ENCODE measurements around the gene CACNA1H.

Gene CACNA1H

DNA sequence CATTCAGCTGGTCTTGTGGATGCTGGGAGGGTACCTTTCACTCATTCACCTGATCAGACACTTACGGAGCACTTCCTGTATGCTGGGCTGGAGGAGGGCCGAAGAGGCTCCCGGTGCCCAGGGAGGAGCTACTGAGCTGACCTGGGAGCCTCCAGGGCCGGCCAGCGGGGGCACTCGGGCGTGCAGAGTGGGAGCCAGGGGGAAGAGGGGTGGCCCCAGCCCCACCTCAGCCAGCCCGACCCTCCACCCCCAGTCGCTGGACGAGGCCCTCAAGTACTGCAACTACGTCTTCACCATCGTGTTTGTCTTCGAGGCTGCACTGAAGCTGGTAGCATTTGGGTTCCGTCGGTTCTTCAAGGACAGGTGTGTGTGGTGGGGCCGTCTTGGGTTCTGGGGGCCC is 61.8 kb downstream of the CACNA1H start:
- no peak overlapping the region for H2AFZ ChIP-seq (ENCODE audit: low read depth, low read length)
- no peak overlapping the region for H3K9ac ChIP-seq (ENCODE audit: low read length)
- H3K27ac ChIP-seq (ENCODE audit: low read length, poor library complexity, severe bottlenecking) = no peak overlapping the region
- no peak overlapping the region for H4K8ac ChIP-seq (ENCODE audit: low read length)
- no peak overlapping the region for H3K14ac ChIP-seq (ENCODE audit: low read length in 2 of 2)
- no peak overlapping the region for H3K18ac ChIP-seq (ENCODE audit: low read depth in 1 of 2, low read length in 2 of 2)
- DNase-seq = no peak
- no peak overlapping the region for H3K4ac ChIP-seq (ENCODE audit: low read depth in 1 of 2, low read length in 2 of 2)
- no peak overlapping the region for H2BK120ac ChIP-seq (ENCODE audit: low read depth, low read length)
- H2BK12ac ChIP-seq (ENCODE audit: low read length in 2 of 2) = no peak overlapping the region
- H3K79me1 ChIP-seq (replicated peaks; ENCODE audit: low read length, poor library complexity, severe bottlenecking) = no peaks in the 10 kb centered on the region
- no peak overlapping the region for H2AK5ac ChIP-seq (ENCODE audit: low read length, severe bottlenecking)
- peaks cover 0 to 17% of the 10 kb centered on the region in 2 experiments for H3K36me3 ChIP-seq (ENCODE audit: control insufficient read depth in 1 of 2, insufficient read depth in 2 of 2, low read depth in 1 of 2, low read length in 2 of 2)
- no peaks in the 10 kb centered on the region for H3K9me3 ChIP-seq (ENCODE audit: control insufficient read depth, low read length)
- WGBS = 89% methylated on average over 16 of the region's 16 CpGs
- no peak overlapping the region for H2BK15ac ChIP-seq (ENCODE audit: low read depth, poor library complexity, severe bottlenecking)
- H3K23ac ChIP-seq (ENCODE audit: low read length in 2 of 2) = no peak overlapping the region
- H4K91ac ChIP-seq (ENCODE audit: low read length) = no peak overlapping the region
- H3K4me3 ChIP-seq (ENCODE audit: insufficient read depth in 1 of 2, low read depth in 1 of 2, low read length in 2 of 2) = no peak overlapping the region
- no peaks in the 10 kb centered on the region for H3K27me3 ChIP-seq (ENCODE audit: control insufficient read depth in 1 of 2, insufficient read depth in 1 of 2, low read length in 2 of 2)
- H3K4me1 ChIP-seq (ENCODE audit: control insufficient read depth, insufficient read depth, low read depth, low read length) = no peaks in the 10 kb centered on the region
- no peak overlapping the region for H2BK5ac ChIP-seq (ENCODE audit: low read depth, low read length, poor library complexity, severe bottlenecking)
- no peak overlapping the region for H3K4me2 ChIP-seq (ENCODE audit: low read length, poor library complexity, severe bottlenecking)

- Histone ChIP-seq H3K4ac (ENCODE audit: low read depth in 1 of 2, low read length in 2 of 2) (no peak overlapping the region), H4K8ac (ENCODE audit: low read length) (no peak overlapping the region)
Measured at GRCh38 chr16:1215574-1216295, 62.8 kb downstream of the CACNA1H start.

DNA sequence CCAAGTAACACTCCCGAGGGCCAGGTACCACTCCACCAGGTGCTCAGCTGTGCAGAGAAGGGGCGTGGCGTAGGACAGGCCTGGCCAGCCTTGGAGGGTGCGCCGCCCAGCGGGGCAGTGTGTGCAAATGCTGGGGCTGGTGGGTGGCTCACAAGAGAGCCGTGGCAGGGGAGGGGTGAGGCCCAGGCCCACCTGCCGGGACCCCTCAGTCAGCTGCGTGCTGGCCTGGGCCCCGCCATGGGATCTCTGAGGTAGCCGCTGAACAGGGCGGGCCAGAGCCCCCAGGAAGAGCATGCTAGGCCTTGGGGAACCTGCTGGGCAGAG is 63.4 kb downstream of the CACNA1H start:
- H2BK15ac ChIP-seq (ENCODE audit: low read depth, poor library complexity, severe bottlenecking) = no peak overlapping the region
- 86% methylated on average over 12 of the region's 12 CpGs for WGBS
- H2BK12ac ChIP-seq (ENCODE audit: low read length in 2 of 2) = no peak overlapping the region
- H3K79me1 ChIP-seq (replicated peaks; ENCODE audit: low read length, poor library complexity, severe bottlenecking) = no peaks in the 10 kb centered on the region
- no peak overlapping the region for H3K4me3 ChIP-seq (ENCODE audit: insufficient read depth in 1 of 2, low read depth in 1 of 2, low read length in 2 of 2)
- no peak overlapping the region for H2BK5ac ChIP-seq (ENCODE audit: low read depth, low read length, poor library complexity, severe bottlenecking)
- no peak overlapping the region for H3K18ac ChIP-seq (ENCODE audit: low read depth in 1 of 2, low read length in 2 of 2)
- no peak for DNase-seq
- no peak overlapping the region for H4K8ac ChIP-seq (ENCODE audit: low read length)
- no peak overlapping the region for H2BK120ac ChIP-seq (ENCODE audit: low read depth, low read length)
- no peak overlapping the region for H3K9ac ChIP-seq (ENCODE audit: low read length)
- no peak overlapping the region for H2AFZ ChIP-seq (ENCODE audit: low read depth, low read length)
- H3K9me3 ChIP-seq (ENCODE audit: control insufficient read depth, low read length) = no peaks in the 10 kb centered on the region
- H3K14ac ChIP-seq (ENCODE audit: low read length in 2 of 2) = no peak overlapping the region
- H3K4me2 ChIP-seq (ENCODE audit: low read length, poor library complexity, severe bottlenecking) = no peak overlapping the region
- H3K27me3 ChIP-seq (ENCODE audit: control insufficient read depth in 1 of 2, insufficient read depth in 1 of 2, low read length in 2 of 2) = no peaks in the 10 kb centered on the region
- no peak overlapping the region for H3K27ac ChIP-seq (ENCODE audit: low read length, poor library complexity, severe bottlenecking)
- H3K23ac ChIP-seq (ENCODE audit: low read length in 2 of 2) = no peak overlapping the region
- no peaks in the 10 kb centered on the region for H3K4me1 ChIP-seq (ENCODE audit: control insufficient read depth, insufficient read depth, low read depth, low read length)
- H4K91ac ChIP-seq (ENCODE audit: low read length) = no peak overlapping the region
- no peak overlapping the region for H2AK5ac ChIP-seq (ENCODE audit: low read length, severe bottlenecking)
- H3K4ac ChIP-seq (ENCODE audit: low read depth in 1 of 2, low read length in 2 of 2) = no peak overlapping the region
- H3K36me3 ChIP-seq (ENCODE audit: control insufficient read depth in 1 of 2, insufficient read depth in 2 of 2, low read depth in 1 of 2, low read length in 2 of 2) = peaks cover 0 to 18% of the 10 kb centered on the region in 2 experiments

More at GRCh38 chr16:1215574-1216295, 62.8 kb downstream of the CACNA1H start:
- Histone ChIP-seq H3K27ac (ENCODE audit: low read length, poor library complexity, severe bottlenecking) (no peak overlapping the region), H3K14ac (ENCODE audit: low read length in 2 of 2) (no peak overlapping the region), H2BK5ac (ENCODE audit: low read depth, low read length, poor library complexity, severe bottlenecking) (no peak overlapping the region), H2AK5ac (ENCODE audit: low read length, severe bottlenecking) (no peak overlapping the region), H3K23ac (ENCODE audit: low read length in 2 of 2) (no peak overlapping the region), H2BK120ac (ENCODE audit: low read depth, low read length) (no peak overlapping the region), H2BK12ac (ENCODE audit: low read length in 2 of 2) (no peak overlapping the region), H2AFZ (ENCODE audit: low read depth, low read length) (no peak overlapping the region), H4K91ac (ENCODE audit: low read length) (no peak overlapping the region), H3K9ac (ENCODE audit: low read length) (no peak overlapping the region), H3K9me3 (ENCODE audit: control insufficient read depth, low read length) (no peaks in the 10 kb centered on the region), H3K4me1 (ENCODE audit: control insufficient read depth, insufficient read depth, low read depth, low read length) (no peaks in the 10 kb centered on the region), H3K27me3 (ENCODE audit: control insufficient read depth in 1 of 2, insufficient read depth in 1 of 2, low read length in 2 of 2) (no peaks in the 10 kb centered on the region), H3K4me3 (ENCODE audit: insufficient read depth in 1 of 2, low read depth in 1 of 2, low read length in 2 of 2) (no peak overlapping the region), H3K18ac (ENCODE audit: low read depth in 1 of 2, low read length in 2 of 2) (no peak overlapping the region), H2BK15ac (ENCODE audit: low read depth, poor library complexity, severe bottlenecking) (no peak overlapping the region), H3K36me3 (ENCODE audit: control insufficient read depth in 1 of 2, insufficient read depth in 2 of 2, low read depth in 1 of 2, low read length in 2 of 2) (peaks cover 0 to 17% of the 10 kb centered on the region in 2 experiments), H3K79me1 (replicated peaks; ENCODE audit: low read length, poor library complexity, severe bottlenecking) (no peaks in the 10 kb centered on the region), H3K4me2 (ENCODE audit: low read length, poor library complexity, severe bottlenecking) (no peak overlapping the region)
- DNase-seq = no peak
- 82% methylated on average over 30 of the region's 32 CpGs for WGBS

- H3K27me3 ChIP-seq (ENCODE audit: control insufficient read depth in 1 of 2, insufficient read depth in 1 of 2, low read length in 2 of 2) = peaks cover 0 to 3% of the 10 kb centered on the region in 2 experiments
- H3K14ac ChIP-seq (ENCODE audit: low read length in 2 of 2) = no peak overlapping the region
- peaks cover 0 to 19% of the 10 kb centered on the region in 2 experiments for H3K36me3 ChIP-seq (ENCODE audit: control insufficient read depth in 1 of 2, insufficient read depth in 2 of 2, low read depth in 1 of 2, low read length in 2 of 2)
- no peak overlapping the region for H2BK15ac ChIP-seq (ENCODE audit: low read depth, poor library complexity, severe bottlenecking)
- no peak overlapping the region for H2AFZ ChIP-seq (ENCODE audit: low read depth, low read length)
- no peak overlapping the region for H3K4me2 ChIP-seq (ENCODE audit: low read length, poor library complexity, severe bottlenecking)
- H3K9me3 ChIP-seq (ENCODE audit: control insufficient read depth, low read length) = no peaks in the 10 kb centered on the region
- no peak overlapping the region for H2AK5ac ChIP-seq (ENCODE audit: low read length, severe bottlenecking)
- H4K8ac ChIP-seq (ENCODE audit: low read length) = no peak overlapping the region
- H3K27ac ChIP-seq (ENCODE audit: low read length, poor library complexity, severe bottlenecking) = no peak overlapping the region
- no peak overlapping the region for H4K91ac ChIP-seq (ENCODE audit: low read length)
- no peak overlapping the region for H2BK12ac ChIP-seq (ENCODE audit: low read length in 2 of 2)
- H3K4ac ChIP-seq (ENCODE audit: low read depth in 1 of 2, low read length in 2 of 2) = no peak overlapping the region
- H3K23ac ChIP-seq (ENCODE audit: low read length in 2 of 2) = no peak overlapping the region
- H2BK5ac ChIP-seq (ENCODE audit: low read depth, low read length, poor library complexity, severe bottlenecking) = no peak overlapping the region
- H3K4me3 ChIP-seq (ENCODE audit: insufficient read depth in 1 of 2, low read depth in 1 of 2, low read length in 2 of 2) = no peak overlapping the region
- H3K9ac ChIP-seq (ENCODE audit: low read length) = no peak overlapping the region
- H3K4me1 ChIP-seq (ENCODE audit: control insufficient read depth, insufficient read depth, low read depth, low read length) = no peaks in the 10 kb centered on the region
- DNase-seq = no peak
- WGBS = 94% methylated on average over 32 of the region's 32 CpGs
- no peaks in the 10 kb centered on the region for H3K79me1 ChIP-seq (replicated peaks; ENCODE audit: low read length, poor library complexity, severe bottlenecking)
- H3K18ac ChIP-seq (ENCODE audit: low read depth in 1 of 2, low read length in 2 of 2) = no peak overlapping the region
- H2BK120ac ChIP-seq (ENCODE audit: low read depth, low read length) = no peak overlapping the region
Measured at GRCh38 chr16:1216681-1217400, 63.9 kb downstream of the CACNA1H start.
